NCI-H2227 (cell line): ENCODE measurements around the gene BMP15.

Experiments
- DNase-seq: peaks from one replicate; lab custom pipeline; 2025; ENCODE audit not compliant: unreplicated experiment; lab: John Stamatoyannopoulos, UW

BMP15 gene

DNA sequence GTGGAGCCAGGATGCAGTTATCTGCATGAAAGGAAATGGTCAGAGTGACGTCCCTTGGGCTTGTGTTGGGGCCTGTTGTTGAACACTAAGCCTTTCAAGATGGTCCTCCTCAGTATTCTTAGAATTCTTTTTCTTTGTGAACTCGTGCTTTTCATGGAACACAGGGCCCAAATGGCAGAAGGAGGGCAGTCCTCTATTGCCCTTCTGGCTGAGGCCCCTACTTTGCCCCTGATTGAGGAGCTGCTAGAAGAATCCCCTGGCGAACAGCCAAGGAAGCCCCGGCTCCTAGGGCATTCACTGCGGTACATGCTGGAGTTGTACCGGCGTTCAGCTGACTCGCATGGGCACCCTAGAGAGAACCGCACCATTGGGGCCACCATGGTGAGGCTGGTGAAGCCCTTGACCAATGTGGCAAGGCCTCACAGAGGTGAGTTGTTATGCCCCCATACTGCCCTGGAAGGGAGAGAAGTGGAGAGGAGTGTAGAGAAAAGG, at the start of gene BMP15:
Gene BMP15, plus strand, starts transcription at position 51 of the 492 bp plus-strand sequence. Its CDS starts 49 bp downstream, at position 100.
- DNase-seq = no peak

DNA sequence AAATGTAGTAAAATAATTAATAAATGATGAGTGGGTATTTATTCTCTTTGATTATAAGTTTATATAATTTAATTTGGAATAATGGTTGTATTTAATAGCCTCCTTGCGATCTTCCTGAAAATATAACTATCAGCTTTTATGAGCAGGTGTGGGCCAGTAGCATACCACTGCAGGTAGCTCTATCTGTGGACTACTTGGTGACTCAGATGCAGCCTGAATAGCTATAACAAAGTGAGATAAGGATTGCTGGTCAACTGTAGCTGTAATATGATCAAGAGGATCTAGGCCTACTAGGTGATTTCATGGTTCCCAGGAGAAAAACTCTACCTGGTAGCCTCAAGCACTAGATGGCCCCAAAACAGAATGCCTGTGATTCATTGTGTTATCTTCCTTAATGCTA, 47.1 kb upstream of the BMP15 start:
- no peak for DNase-seq

DNA sequence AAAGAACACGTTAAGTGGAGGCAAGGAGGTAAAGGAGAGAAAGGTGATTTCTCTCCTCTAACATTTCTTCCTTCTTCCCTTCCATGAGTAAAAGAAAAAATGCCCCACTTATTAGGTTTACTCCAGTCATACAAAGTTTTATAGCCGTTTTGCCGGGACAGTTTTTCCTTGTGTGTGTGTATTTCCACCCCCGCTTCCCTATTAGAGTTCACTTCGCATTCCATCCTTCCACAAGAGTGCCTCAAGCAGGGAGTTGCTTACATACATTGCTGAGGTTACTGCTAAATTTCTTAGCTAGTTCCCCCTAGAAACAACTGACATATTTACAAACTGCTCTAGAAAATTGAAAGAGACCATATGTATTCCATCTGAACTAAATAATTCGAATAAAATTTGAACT, 45.2 kb upstream of the BMP15 start:
- DNase-seq = no peak

DNA sequence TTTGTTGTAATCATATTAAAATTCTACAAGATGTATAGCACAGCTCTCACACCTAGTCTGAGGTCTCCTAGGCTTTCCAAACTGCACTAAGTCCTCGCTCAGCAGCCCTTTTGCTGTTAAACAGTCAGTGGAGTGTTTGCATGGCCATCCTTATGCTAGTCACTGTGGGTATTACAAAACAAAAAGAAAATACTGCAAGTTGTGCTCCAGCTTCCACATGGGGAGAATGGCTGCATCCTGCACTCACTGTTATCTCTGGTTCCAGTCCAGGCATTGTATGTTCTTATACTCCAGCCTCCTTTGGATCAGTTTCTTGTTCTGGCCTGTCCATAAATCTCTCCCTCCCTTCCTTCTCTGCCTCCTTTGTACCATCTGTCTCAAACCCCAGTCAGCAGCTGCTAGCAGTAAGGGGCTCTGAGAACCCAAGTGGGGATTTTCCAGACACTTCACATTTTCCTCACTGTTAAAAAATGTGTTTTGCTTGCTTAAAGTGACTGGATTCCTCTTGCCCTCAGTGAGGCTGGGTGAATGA, 38.5 kb upstream of the BMP15 start:
- no peak for DNase-seq

DNA sequence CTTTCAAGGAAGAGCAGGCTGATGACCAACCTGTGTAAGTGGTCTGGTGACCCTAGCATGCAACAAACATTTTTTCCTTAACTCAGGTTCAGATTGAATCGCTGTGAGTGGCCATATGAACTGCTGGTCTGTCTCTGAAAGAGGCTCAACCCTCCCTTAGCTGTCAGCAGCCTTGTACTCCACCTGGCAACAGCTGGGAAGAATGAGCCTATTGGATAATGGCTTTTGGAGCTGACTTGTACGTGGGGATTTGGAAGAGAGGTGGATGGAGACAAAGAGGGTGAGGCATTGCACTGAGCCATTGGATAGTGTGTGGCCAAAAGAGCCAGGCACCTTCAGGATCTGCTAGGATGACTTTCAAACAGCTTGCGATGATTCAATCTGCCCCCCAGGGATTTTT, 35.7 kb upstream of the BMP15 start:
- DNase-seq = no peak

DNA sequence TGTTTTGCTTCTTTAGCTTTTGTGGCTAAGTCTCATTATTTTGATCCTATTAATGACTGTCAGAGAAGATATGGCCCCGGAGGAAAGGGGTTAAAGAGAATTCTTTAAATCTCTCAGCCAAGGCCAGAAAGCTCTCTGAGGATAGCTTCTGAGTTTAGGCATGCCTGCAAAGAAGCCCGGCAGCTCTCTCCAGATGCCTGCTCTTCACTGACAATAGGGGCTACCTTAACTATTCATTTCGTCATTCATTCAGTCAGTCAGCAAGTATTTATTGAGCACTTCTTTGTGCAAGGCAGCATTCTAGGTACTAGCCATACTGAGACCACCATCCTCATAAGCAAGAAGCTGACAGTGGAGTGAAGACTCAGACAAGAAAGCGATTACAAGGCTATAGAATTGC, 34.0 kb upstream of the BMP15 start:
- DNase-seq = no peak

DNA sequence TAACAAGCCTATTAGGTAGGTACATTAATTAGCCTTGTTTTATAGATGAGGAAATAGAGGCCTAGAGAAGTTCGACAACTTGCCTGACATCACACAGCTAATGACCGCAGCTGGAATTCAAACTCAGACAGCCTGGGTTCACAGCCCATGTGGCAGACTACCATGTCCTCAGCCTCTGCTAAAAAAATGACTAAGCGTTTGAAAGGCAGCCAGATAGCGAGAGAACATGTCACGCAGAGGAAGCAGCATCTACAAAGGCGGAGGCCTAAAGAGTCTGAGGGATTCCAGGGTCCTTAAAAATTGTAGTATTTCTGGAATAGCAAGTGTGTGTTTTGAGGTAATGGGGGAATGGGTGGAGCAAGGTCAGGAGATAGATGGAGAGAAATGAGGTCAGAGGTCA, 33.2 kb upstream of the BMP15 start:
- no peak for DNase-seq

DNA sequence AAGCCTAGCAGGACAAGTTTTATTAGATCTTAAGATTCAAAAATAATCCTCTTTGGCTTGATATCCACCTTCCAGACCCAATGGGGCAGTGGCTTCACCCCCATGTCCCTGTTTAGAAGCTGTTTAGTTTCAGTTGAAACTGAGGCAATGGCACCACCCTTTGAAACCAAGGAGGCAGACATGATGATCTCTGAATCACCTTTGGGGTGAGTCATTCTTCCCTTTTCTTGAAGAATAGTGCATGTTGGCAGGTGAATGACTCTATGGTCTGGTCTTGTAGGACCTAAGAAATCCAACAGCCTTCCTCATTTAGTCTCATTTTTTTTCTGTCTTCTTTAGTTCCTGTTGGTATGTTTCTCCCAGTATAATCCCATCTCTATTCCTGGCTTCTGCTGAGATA, 29.5 kb upstream of the BMP15 start:
- no peak for DNase-seq

DNA sequence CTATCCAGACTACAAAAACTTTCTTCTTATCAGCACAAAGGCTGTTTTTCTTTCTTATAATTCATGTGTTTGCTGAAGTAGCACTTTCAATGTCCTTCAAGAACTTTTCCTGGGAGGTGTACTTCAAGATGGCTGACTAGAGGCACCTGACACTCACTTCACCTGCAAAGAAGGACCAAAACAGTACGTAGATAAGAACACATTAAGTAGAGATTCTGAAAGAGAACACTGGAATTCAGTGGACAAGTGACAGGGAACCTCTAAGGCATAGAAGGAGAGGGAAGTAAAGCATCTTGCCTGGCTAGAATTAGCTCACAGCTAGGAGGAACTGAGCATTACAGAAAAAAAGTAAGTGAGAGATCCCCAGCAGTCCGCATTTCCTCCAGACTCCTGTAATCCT, 21.7 kb upstream of the BMP15 start:
- DNase-seq = no peak

DNA sequence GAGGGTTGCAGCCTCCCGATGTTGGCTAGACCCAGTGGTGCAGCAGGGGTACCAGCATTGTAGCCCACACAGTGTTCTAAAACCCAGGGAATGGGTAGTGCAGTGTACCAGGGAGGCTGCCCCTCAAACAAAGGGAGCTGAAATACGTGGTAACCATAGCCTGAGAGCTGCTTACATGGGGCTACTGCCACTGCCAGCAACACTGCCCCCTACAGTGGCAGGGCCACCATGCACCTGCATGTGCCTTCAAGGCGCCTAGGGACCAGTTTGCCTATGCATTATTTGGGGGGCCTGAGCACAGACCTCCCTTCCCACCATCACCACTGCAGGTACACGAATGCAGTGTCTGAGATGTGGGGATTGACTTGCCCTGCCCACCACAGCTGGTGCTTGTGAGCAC, 21.0 kb upstream of the BMP15 start:
- no peak for DNase-seq

DNA sequence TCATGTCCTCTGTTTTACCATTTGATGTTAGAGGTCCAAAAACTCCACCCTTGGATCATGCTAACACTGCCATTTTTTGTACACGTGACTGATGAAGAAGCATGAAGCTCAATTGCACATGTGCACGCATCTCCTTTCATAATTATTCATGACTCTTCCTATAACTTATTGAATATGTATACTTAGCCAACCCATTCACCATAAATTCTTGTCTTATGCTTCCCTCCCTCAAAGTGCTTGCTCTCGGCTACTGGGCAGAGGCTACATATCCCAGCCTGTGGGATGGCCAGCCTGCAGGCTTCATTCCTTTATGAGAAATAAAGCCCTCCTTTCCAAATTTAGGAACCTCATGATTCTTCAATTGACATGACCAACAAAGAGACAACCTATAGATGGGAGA, 17.5 kb upstream of the BMP15 start:
- no peak for DNase-seq

DNA sequence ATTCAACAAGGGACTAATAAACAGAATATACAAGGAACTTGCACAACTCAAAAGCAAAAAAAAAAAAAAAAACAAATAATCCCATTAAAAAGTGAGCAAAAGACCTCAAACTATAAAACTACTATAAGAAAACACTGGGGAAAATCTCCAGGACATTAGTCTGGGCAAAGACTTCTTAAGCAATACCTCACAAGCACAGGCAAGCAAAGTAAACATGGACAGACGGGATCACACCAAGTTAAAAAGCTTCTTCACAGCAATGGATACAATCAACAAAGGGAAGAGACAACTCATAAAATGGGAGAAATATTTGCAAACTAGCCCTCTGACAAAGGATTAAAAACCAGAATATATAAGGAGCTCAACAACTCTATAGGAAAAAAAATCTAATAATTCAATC, 17.1 kb upstream of the BMP15 start:
- DNase-seq = no peak

DNA sequence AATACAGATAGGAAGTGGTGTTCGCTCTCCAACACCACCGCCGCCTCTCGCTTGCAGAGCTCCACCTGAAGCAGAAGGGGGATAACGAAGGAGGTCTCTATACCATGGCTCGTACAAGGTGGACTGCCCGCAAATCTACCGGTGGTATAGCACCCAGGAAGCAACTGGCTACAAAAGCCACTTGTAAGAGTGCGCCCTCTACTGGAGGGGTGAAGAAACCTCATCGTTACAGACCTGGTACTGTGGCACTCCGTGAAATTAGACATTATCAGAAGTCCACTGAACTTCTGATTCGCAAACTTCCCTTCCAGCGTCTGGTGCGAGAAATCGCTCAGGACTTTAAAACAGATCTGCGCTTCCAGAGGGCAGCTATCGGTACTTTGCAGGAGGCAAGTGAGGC, 5.2 kb upstream of the BMP15 start:
- DNase-seq = no peak

DNA sequence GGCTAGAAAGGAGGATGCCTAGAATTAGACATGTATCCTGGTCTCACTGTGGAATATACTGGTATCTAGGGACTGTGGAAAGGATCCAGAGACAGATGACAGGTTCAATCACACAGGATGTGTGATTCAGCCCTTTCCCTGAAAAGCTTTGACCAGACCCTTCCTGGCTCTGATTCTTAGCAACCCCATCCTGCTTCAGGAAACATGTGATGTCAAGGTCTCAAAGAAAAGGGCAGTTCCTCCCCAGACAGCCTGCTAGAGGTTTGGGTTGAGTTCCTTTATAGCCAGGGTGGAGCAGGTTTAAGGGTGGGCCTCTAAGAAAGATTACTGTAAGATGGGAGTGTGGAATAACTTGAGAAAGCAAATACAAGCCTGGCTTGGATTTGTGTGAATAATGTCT, 3.0 kb downstream of the BMP15 start:
- DNase-seq = no peak

DNA sequence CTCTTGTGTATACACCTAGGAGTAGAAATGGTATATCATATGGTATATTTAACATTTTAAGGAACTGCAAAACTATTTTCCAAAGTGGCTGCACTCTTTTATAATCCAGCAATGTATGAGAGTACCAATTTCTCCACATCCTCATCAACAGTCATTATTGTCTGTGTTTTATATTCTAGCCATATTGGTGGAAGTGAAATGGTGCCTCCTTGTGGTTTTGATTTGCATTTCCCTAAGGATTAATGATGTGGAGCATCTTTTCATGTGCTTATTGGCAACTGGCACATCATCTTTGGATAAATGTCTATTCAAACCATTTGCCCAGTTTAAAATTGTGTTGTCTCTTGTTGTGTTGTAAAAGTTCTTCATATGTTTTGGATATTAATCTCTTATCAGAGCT, 9.6 kb downstream of the BMP15 start:
- peak; percentile 10 for DNase-seq

DNA sequence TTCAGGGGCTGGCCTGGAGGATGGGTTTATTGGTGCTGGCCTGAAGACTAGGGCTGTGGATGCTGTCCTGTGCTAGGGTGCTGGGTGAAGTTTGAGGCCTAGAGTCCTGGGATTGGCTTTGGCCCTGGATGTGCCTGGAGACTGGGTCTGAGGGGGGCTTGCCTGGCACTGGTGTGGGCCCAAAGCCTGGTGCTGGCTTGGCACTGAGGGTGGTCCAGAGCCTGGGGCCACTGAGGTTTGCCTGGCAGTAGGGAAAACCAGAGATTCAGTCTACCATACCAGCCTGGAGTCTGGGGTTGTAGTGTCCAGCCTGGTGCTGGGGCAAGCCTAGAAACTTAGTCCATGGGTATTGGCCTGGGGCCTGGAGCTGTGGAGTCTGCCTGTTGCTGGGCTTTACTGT, 16.6 kb downstream of the BMP15 start:
- no peak for DNase-seq

DNA sequence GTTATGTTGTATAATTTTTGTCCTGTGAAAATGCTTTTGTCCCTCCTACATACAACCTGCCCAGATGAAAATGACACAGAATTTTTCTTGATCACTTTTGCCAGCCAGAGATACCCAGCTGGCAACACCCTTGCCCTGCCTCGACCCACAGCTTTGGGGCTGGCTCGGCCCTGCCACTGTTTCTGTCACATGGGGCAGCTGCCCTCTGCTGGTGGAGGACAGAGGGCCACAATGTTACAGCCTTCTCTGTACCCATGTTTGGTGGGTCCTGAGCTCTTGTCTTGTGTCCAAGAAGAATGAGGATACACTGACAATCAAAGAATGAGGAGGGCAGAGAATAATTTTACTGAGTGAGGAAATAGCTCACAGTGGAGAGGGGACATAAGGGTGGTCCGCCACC, 31.1 kb downstream of the BMP15 start:
- DNase-seq = no peak

DNA sequence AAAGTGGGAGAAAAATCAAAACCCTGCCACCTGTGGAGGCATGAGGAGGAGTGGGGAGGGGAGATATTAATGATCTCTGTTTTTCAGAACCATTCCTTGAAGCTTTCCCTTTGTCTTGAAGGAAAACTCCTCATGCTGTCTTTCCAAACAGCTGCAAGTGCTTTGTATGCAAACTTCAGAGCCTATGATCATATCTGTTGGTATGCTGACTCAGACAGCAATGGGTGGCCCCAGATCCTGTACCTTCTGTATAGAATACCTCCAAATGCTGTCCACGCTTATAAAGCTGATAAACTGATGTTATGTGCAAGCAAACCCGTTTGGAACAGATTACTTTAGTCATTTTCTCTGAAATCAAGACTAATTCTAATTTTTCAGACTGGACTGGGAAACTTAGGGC, 31.9 kb downstream of the BMP15 start:
- DNase-seq = no peak

DNA sequence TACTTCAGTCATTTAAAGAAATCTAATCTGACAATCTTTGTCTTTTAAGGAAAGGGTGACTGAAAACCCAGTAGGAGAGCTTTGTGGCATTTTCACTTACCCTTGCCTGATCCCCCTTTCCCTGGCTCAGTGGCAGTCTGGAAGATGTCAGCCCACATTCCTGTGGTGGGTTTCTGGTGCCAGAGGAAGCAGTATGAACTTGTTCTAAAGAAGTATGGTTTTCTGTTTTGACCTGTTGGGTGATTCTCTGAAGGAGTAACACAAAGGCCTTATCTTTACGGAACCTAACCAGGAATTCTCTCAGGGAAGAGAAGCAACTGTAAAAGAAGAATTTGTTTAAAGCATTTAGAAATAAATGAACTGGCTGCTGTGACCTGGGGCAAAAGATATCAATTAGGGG, 41.9 kb downstream of the BMP15 start:
- no peak for DNase-seq

DNA sequence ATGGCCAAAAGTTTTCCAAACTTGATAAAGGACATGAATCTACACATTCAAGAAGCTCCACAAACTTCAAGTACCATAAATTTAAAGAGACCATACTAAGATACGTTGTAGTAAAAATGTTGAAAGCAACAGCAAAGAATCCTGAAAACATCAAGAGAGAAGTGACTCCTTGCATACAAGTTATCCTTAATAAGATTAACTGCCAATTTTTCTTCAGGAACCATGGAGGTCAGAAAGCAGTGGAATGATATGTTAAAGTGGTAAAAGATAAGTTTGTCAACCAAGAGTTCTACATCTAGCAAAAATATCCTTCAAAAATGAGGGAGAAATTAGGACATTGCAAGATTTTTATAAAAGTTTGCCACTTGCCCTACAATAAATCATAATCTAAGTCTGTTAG, 43.3 kb downstream of the BMP15 start:
- no peak for DNase-seq

DNA sequence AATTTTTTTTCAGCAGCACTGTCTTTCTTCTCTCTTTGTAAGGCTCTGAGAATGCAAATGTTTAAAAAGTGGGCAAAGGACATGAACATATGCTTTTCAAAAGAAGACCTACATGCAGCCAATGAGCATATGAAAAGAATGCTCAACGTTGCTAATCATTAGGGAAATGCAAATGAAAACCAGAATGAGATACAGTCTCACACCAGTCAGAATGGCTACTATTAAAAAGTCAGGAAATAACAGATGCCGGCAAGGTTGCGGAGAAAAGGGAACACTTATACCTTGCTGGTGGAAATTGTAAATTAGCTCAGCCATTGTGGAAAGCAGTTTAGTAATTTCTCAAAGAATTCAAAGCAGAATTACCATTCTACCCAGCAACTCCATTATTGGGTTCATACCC, 51.6 kb downstream of the BMP15 start:
- no peak for DNase-seq

DNA sequence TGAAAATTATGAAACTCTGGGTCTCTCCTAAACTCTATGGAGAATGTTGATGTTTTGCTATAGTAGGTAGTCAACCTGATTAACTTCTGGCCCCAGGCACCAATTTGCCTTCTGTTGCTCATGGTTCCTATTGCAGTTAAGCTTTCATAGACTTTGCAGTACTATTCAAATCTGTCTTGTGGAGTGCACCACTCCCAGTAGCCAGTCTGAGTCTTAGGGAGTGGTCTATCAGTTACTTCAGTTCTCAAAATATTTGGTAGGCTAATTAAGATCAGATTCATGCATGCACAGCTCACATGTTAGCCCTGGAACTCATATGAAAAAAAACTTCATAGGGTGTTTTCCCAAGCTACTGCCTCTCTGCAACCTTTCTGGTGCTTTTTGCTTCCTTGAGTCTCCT, 53.3 kb downstream of the BMP15 start:
- DNase-seq = no peak
